Fibroblast of skin of abdomen (primary cell): ENCODE measurements around the gene ISYNA1.

Experiments
- DNase-seq: peaks from one replicate; pipeline ENCODE4 v3.0.0-alpha.2; 2013

Gene ISYNA1

DNA sequence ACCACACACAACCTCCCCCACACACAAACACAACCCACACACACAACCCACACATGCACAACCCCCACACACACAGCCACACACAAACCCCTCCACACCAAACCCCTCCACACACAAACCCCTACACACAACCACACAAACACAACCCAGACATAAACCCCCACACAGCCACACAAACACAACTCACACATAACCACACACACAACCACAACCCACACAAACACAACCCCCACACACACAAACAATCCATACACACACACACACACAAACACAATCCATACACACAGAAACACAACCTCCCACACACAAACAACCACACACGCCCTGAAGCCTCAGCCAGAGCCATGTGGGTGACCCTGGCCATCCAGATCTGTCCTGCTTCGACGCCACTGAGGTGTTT is 30.0 kb upstream of the ISYNA1 start:
- DNase-seq = no peak

- no peak for DNase-seq
Measured at GRCh38 chr19:18466354-18466753, 28.4 kb upstream of the ISYNA1 start.

DNA sequence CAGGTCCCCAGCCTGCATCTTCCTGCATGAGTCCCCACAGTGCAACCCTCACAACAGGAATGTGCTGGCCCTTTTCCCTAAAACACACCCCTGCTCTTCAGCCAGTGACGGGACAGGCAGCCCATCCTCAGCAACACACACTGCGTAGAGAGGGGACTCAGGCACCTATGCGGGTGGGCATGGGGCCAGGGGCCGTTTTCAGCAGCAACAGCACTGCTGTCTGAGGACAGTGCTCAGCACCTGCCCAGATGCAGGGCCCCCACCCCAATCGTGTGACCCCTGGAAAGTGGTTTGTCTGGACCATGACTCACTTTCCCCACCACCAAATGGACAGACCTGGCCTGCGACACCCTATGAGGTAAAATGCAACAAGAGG is 28.0 kb upstream of the ISYNA1 start:
- DNase-seq = no peak

DNA sequence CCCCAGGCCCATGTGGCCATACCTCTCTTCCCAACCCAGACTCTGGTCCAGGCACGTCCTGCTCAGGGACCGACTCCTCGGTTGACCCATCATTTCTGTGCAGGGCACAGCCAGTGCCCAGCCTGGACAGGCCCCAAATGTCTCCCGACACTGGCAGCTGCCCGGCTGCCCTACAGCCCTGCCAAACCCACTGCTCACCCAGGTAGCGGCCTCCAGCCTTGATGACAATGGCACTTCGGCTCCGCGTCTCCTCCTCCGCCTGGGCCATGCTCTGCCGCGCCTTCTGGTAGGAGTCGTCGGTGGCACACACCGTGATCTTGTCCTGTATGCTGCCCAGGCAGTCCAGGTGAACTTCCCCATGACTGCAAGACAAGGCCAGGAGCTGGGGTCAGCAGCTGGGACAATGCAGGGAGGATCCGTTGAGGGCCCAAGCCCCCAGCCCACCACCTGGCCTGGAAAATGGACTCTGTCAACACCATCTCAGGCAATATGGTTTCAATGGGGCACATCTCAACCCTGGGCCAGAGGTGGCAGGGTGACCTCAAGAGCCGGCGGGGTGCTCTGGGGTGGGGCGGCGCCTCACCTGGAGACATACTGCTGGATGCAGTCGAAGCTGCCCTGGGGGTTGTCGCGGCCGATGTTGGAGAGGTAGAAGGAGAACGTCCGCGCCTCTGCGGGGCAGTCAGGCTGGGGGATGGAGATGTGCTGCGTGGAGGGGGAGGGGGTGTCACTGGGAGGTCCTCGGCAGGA is 27.5 kb upstream of the ISYNA1 start:
- DNase-seq = no peak

DNA sequence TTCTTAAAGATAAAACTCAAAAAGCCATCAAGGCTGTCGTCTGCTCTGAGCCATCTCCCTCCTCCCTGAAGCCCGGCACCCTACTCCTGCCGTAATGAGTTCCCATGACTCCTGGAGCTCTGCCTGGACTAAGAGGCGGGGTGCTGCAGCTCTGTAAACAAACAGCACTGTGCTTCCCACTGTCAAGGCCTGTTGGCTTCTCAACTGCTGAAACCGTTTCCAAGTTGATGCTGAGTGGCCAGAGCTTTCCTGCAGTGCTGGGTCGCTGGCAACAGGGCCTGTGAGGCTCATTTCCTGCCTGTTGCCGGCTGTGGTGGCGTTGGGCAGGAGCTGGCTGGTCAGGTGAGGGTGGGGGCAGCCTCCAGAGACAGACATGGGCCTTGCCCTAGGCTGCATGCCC is 26.7 kb upstream of the ISYNA1 start:
- no peak for DNase-seq

DNA sequence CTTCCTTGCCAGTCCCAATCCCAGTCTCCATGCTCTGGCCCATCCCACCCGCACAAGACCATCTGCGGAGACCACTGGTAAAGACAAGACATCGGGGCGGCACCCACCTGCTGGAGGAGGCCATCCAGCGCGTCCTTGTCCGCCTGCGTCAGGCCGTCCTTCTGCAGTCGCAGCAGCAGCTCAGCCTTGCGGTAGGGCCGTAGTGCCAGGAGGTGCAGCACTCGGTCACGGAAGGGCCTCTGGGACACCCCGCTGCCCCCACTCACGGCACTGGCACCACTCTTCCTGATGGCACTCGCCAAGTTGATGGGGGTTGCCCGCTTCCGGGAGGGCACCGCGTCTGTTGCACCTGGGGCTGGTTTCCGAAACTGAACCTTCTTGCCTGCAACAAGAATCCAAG is 23.5 kb upstream of the ISYNA1 start:
- DNase-seq = no peak

DNA sequence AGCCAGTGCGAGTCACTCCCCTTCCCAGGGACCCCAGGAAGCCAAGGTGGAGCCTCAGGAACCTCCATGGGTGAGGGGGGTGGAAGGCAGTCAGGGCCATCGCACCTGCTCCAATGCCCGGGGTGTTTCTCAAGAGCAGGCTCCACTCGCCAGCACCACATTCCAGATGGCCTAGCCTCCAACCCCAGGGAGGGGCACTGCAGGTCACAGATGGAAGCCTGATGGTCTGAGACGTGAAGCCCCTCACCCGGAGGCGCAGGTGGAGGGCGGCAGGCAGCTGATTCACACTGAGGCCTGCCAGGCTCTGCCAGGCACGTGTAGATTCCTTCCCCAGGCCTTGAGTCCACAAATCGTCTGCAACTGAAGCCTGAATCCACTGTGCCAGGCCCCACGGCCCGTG is 23.0 kb upstream of the ISYNA1 start:
- no peak for DNase-seq

GRCh38 chr19:18457483-18458331 is 19.8 kb upstream of the ISYNA1 start:
- DNase-seq = no peak

DNA sequence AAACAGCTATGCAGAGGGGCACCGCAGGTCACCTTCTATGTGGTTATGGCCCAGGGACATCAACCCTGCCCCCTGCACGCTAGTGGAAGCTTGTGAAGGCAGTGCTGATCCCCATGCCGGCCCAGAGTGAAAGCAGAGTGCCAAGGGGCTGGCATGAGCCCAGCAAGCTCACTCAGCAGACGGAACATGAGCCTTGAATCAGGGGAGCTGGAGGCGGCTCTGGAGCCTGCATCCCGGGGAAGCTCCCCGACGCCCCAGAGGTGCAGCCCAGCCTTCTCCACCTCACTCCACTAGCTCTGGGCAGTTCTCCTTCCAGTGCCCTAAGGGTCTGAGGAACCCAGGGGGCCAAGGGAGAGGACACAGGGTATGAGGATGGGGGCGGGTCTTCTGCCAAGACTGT is 19.0 kb upstream of the ISYNA1 start:
- DNase-seq = no peak

DNA sequence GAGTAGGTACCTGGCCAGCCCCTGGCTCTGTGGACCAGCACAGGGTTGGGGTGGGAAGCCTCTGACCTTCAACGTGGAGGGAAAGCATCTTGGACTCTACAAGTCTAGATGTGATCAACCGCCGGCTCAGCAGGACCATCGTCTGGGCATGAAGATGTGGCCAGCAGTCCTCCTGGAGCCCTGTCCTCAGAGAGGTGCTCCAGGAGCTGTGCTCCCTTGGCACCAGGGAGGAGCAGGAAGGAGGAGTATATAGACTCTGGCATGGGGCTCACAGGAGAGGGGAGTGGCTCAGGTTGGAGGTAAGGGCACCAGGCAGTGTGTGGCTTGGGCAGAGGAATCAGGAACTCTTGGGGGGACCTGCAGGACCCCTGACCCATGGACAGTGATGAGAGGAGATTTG is 18.3 kb upstream of the ISYNA1 start:
- DNase-seq = no peak

GRCh38 chr19:18453269-18454024 is 15.5 kb upstream of the ISYNA1 start:
- no peak for DNase-seq

GRCh38 chr19:18452386-18452785 is 14.5 kb upstream of the ISYNA1 start:
- DNase-seq = no peak

DNA sequence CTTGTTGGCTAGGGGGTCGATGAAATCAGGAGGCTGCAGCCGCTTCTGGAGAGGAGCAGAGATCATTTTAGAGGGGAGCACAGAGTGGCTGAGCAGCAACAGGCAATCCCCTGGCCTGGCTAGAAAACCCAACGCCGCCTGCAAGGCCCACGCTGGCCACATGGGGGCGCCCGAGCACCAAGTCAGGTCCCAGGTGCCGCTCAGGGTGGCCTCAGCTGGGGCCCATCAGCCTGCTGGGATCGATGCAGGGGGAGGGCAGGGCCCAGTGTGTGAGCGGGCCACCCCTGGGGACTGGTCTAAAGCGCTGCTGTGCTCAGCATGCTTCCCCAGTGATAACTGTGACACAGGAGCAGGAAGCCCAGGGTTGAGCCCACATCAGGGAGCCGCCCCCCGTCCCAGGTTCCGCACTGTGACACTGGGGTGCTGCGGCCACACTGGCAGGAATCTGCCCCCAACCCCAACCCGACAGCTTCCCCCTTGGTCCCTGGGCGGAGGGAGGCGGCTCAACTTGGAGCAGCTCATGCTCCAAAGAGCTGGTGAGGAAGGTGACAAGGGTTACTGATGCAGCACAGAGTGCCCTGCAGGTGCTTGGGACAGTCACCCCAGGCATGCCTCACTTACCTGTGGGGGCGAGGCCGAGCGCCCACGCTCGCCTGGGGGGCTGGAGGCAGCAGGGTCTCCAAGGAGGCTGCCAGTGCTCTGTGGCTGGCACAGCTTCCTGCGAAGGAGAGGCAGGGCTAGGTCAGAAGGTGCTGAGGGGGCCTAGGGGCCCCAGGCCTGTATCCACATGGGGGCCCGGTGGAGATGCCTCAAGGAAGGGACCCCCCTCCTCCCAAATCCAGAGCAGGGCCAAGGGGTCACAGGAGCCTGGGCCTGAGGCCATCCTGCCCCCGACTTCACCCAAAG is 13.3 kb upstream of the ISYNA1 start:
- peak; percentile 71 for DNase-seq

DNA sequence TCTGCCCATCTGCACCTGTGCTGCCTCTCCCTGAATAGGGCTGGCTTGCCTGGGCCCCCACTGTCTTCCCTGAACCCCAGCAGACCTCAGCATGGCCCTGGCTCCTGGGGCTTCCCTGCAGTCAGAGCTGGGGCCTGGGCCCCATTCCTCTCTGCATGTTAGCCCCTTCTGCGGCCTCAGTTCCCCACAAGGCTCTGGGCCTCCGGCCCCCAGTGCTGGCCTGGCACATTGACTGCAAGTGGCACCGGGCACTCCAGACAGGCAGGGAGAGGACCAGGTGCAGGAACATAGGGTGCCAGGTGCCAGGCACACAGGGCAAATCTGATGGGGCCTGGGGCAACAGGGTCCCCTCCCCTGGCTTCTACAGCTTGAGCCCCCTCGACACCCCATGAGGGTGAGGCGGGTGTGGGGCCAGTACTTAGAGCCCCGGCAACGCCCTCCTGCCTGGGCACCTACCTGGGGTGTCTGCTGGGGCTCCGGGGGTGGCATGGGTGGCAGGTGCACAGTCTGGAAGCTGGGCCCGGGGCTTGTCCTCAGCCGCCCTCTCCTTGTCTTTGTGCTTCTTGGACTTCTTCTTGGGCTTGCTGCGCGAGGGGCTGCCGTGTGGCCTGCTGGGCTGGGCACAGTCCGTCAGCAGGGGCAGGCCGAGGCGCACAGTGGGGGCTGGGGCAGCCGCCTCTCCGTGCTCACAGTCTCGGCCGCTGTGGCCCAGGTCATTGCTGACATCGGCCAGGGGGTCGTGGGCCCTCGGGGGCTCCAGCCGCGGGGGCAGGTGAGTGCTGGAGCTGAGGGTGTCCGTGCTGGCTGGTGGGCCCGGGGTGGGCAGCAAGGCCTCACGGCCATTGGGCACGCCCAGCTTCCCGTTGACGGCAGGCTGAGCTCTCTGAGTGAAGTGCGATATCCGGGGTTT is 12.3 kb upstream of the ISYNA1 start:
- no peak for DNase-seq

GRCh38 chr19:18449552-18449951 is 11.6 kb upstream of the ISYNA1 start:
- DNase-seq = no peak

GRCh38 chr19:18446811-18447359 is 9.0 kb upstream of the ISYNA1 start:
- no peak for DNase-seq

DNA sequence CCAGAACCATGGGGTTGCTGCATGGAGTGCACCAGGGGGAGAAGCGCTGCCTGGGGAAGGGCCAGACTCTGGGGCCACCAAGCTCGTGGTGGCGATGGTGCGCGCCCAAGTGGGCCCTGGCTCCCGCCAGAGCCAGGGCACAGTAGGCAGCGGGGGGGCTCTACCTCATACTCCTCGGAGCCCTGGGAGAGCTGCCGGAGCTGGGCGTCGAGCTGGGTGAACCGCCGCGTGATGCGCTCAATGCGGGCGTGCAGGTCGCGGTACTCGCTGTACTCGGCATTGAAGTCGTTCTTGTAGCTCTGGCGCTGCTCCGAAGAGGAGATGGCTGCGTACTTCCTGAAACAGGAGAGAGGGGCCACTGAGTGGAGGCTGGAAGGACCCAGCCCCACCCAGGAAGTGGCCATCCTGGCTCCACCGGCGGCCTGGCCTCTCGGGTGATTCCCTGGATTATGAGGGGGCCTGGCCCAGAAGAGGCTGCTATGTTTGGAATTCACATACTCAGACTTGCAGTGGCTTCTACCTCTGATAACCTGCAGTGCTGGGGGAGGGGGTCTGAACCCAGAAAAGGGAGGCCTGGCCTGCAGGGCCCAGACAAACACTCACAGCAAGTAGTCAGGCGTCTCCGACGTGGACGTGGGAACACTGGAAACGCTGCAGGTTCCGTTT is 8.3 kb upstream of the ISYNA1 start:
- DNase-seq = no peak

- no peak for DNase-seq
Measured at GRCh38 chr19:18445262-18445948, 7.5 kb upstream of the ISYNA1 start.

DNA sequence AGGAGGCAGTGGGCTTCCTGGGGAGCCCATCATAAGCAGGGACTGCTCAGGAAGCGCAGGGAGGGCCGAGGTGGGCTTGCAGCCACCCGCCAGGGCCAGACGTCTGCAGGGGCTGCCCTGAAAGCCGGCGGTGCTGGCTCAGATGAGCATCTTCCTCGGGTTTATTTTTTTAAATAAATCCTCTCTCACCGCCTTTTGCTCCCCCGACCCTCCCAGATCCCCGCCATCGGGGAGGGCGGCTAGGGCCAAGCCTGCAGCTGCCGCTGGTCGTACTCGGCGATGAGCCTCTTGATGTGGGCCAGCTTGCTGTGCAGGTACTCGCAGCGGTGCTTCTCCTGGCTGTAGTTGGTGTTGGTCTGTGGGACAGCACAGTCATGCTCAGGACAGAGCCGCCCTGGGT is 6.6 kb upstream of the ISYNA1 start:
- DNase-seq = no peak

- DNase-seq = no peak
Measured at GRCh38 chr19:18443831-18444230, 5.9 kb upstream of the ISYNA1 start.
